Fibroblast of upper back skin (primary cell): ENCODE measurements around the gene HAUS6.
"Not testable (repeated sequence)": the region's sequence is repeated elsewhere in the genome, so short reads cannot be mapped to it uniquely, and the experiment has no call there.

Source experiments
- DNase-seq: peaks from one replicate; pipeline ENCODE4 v3.0.0-alpha.2; 2013

HAUS6 gene

GRCh38 chr9:19114680-19115270 is 12.1 kb upstream of the HAUS6 start:
- peak; percentile 13 for DNase-seq

DNA sequence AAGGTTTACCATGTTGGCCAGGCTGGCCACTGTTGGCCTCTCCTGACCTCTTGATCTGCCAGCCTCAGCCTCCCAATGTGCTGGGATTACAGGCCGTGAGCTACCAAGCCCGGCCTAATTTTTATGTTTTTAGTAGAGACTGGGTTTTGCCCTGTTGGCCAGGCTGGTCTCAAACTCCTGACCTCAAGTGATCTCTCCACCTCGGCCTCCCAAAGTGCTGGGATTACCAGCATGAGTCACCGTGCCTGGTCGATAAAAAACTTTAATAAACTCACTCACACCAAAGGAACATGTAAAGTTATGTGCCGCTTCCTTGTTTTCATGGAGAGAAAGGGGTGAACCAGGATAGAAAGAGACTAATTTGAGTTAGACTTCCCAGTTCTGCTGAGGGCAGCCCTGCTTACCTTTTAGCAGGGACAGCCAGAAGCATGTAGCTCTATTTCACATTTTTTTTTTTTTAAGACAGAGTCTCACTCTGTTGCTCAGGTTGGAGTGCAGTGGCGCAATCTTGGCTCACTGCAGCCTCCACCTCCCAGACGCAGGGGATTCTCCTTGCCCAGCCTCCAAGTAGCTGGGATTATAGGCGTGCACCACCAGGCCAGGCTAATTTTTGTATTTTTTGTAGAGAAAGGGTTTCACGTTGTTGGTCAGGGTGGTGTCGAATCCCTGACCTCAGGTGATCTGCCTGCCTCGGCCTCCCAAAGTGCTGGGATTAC is 11.4 kb upstream of the HAUS6 start:
- no peak for DNase-seq

GRCh38 chr9:19113064-19113611 is 10.4 kb upstream of the HAUS6 start:
- DNase-seq: not testable (repeated sequence)

DNA sequence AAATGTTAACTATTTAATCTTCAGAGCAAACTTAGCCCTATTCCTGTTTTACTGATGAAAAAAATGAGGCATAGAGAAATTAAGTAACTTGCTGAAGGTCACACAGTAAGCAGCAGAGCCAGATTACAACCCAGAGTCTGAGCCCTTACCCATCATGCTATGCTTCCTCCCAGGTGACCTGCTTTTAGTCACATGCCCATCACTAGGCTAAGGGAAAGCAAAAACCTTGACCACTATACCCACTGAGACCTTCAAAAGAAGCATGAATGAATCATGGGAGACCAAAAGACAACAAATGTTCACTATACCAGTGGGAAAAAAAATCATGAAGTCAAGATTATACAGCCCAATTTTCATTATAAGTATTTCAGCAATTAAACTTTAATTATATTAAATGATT is 5.3 kb upstream of the HAUS6 start:
- DNase-seq: no peak

DNA sequence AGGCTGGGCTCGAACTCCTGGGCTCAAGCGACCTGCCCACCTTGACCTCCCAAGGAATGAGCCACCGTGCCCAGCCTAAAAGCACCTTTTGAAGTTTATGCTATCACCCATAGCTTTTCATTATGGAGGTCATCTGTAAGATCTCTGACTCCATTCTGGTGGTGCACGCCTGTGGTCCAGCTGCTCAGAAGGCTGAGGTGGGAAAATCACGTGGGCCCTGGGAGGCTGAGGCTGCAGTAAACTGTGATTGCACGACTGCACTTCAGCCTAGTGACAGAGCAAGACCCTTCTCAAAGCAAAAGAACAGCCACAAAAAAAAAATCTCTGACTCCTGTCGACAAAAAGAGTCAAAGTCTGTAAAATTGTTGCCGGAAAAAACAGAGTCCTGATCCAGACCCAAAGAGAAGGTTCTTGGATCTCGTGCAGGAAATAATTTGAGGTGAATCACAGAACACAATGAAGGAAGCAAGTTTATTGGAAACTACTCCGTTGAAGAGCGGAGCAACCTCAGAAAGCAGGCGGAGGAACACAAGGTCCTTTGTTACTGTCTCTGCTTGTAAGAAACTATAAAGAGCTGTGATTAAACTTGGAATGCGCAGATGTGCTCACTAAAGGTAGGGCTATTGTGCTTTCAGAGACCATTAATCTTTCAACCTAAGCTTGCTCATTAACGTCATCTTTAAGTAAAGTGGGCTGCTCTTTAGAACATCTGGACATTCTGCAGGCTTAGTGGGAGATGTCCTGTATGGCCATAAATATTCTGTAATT is 2.0 kb upstream of the HAUS6 start:
- peak; percentile 26 for DNase-seq

- DNase-seq: no peak
Observed at GRCh38 chr9:19102181-19102630, 498 bp downstream of the HAUS6 start.

GRCh38 chr9:19101203-19101602 is 1.5 kb downstream of the HAUS6 start:
- DNase-seq: no peak

- DNase-seq: not testable (repeated sequence)
Observed at GRCh38 chr9:19097431-19097830, 5.3 kb downstream of the HAUS6 start.

GRCh38 chr9:19087106-19088000 is 15.4 kb downstream of the HAUS6 start:
- no peak for DNase-seq

GRCh38 chr9:19085295-19085694 is 17.4 kb downstream of the HAUS6 start:
- peak; percentile 18 for DNase-seq

- no peak for DNase-seq
Observed at GRCh38 chr9:19074836-19075235, 27.9 kb downstream of the HAUS6 start.

GRCh38 chr9:19074229-19074628 is 28.5 kb downstream of the HAUS6 start:
- no peak for DNase-seq

DNA sequence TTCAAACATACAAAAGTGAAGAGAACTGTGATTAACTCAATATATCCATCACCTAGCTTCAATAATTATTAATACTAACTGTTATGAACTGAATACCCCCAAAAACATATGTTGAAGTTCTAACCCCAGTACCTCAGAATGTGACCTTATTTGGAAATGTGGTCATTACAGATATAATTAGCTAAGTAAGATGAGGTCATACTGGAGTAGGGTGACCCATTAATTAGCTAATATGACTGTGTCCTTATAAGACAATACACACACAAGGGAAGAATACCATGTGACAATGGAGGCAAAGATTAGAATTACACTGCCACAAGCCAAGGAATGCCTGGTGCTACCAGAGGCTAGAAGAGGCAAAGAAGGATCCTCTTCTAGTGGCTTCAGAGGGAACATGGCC is 45.7 kb downstream of the HAUS6 start:
- no peak for DNase-seq

- DNase-seq: no peak
Observed at GRCh38 chr9:19050637-19051591, 51.8 kb downstream of the HAUS6 start.

DNA sequence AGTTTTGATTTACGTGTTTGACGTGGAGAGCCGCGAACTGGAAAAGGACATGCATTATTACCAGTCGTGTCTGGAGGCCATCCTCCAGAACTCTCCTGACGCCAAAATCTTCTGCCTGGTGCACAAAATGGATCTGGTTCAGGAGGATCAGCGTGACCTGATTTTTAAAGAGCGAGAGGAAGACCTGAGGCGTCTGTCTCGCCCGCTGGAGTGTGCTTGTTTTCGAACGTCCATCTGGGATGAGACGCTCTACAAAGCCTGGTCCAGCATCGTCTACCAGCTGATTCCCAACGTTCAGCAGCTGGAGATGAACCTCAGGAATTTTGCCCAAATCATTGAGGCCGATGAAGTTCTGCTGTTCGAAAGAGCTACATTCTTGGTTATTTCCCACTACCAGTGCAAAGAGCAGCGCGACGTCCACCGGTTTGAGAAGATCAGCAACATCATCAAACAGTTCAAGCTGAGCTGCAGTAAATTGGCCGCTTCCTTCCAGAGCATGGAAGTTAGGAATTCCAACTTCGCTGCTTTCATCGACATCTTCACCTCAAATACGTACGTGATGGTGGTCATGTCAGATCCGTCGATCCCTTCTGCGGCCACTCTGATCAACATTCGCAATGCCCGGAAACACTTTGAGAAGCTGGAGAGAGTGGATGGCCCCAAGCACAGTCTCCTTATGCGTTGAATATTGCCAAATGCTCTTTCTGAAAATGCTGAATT is 52.6 kb downstream of the HAUS6 start:
- peak; percentile 53 for DNase-seq

DNA sequence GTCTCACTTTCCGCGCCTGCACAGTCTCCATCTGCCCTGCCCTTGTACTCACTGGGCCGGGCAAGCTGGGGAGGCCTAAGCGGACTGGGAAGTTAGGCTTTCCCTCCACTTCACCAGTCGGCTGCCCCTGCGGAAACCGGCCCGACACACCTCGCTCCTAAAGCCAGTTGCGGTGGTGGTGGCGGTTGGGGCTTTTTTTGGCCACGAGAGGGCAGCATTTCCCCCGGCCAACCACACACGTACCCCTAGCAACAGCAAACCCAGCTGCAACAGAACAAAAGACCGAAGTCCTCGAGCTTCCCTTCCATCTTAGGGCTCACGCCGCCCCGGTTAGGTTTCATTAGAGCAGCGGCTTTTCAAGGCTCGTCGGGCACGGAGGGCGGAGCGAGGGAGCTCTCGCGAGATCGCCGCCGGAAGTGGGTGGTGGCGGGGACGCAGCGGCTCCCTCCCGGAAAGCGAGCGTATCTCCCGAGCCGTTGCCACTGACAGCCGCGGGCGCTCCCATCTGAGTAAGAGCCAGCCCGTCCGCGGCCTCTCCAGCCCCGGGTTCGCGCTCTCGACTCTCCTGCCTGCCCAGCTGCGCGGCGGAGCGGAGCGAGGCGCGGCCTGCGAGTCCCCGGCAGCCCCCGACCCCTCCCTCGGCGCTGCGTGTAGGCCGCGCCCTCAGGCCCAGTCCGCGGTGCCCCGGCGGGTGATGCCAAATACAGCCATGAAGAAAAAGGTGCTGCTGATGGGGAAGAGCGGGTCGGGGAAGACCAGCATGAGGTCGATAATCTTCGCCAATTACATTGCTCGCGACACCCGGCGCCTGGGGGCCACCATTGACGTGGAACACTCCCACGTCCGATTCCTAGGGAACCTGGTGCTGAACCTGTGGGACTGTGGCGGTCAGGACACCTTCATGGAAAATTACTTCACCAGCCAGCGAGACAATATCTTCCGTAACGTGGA is 53.5 kb downstream of the HAUS6 start, which contains the start of gene RRAGA:
RRAGA (plus strand) TSS at position 462 of the 951 bp plus-strand sequence; CDS start at position 695, 233 bp downstream.
- peak; percentile 97 for DNase-seq

GRCh38 chr9:19036611-19037010 is 66.1 kb downstream of the HAUS6 start:
- no peak for DNase-seq

DNA sequence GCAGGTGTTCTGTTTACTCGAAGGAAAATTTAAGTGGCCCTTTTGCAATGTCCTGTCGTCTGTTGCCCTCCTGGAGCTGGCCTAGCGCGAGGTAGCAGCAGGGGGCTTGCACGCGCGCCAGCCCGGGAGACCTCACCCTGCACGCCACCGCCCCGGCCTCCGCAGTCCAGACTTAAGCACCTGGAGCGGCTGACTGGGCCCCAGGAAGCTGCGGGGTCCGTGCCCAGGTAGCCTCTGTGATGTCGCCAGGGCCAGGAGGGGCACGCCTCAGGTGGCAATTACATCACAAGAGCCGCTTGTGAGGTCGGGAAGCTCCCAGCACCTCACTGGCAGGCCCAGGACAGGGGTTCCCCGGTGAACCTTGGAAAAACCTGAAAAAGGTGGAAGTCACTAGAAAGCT is 69.7 kb downstream of the HAUS6 start, which contains the start of gene SAXO1:
SAXO1 (minus strand) TSS at position 195 of the 400 bp plus-strand sequence. CDS start 301 bp downstream, outside the sequence.
- DNase-seq: no peak

GRCh38 chr9:19032406-19032805 is 70.3 kb downstream of the HAUS6 start:
- DNase-seq: no peak
